AG20443 (cell line): Measurements from ENCODE around the gene CPA3.
A peak's percentile ranks its signal among the peaks of the same experiment; 100 is the strongest.

Source experiments
- DNase-seq: peaks from one replicate; pipeline ENCODE4 v3.0.0; 2012; ENCODE audit warnings: low spot score, mixed read lengths

CPA3 gene

DNA sequence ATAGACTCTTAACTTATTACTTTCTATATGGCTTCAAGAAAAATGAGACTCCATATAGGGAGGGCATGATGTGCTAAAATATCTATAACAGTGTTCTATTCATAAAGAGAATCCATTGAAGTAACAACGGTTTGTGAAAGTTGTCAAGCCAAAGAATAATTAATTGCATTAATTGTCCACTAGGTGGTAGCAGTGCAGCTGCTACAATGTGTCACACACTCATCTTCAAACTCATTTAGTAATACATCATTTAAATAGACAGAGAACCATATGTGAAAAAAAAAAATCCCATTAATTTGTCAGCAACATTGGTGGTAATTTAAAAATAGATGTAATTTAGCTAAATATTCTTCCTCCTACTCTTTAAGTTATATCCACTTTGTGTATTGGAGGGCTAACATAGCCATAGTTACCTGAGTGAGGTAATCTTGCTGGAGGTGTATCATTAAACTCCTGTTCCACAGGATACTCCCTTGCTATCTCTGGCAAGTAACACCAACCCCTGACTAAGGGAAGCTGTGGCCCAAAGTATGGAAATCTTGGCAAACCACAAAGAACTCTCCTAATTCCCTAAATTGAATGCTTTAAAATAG is 3.7 kb upstream of the CPA3 start:
- peak; percentile 58 for DNase-seq

DNA sequence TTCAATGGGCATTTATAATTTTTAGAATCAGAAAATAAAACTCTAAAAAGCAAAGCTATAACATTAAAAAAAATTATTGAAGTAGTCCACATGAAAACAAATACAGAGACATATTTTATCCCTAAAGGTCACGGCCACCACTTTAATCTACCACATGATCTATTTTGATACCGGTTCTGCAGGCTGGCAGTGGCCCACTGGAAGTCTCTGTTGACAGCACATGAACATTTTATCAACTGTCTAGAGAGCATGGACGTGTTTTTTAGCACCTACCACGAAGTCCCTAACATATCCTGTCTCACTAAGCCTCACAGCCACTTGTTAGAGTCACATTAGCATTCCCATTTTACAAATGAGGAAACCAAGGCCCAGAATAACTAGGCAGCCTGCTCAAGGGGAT is 1.8 kb upstream of the CPA3 start:
- DNase-seq, result no peak

DNA sequence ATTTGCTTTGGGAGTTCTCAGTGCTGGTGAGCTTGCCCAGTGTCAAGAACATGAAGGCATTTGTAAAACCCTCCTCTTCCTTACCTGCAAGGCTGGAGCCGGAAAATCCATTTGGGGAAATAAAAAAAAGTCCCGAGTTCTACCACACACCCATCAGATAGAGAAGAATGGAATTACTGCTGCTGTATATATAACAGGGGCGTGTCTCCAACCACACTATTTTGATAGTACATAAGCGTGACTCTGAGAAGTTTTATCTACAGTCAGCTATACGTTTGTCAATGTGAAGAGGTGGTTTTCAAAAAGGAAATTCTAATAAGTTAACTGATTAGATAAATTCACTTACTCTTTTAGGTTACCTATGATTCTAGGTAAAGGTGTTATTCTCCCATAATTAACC is 1.3 kb upstream of the CPA3 start:
- DNase-seq, result no peak

DNA sequence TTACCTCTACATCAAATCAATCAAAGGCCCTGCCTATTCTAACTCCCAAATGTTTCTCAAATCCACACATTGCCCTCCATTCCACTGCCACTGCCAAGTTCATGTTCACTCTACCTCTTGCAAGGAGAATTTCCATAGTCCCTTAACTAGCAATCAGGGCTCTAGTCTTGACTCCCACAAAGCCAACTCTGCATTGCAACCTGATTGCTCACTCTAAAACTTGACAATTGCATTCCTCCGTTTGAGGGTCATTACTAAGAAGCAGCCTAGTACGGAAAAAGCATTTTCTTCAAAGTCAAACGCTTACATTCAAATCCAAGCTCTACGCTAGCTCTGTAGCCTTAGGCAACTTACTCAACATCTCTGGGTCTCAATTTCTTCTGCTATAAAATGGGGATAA is 1.2 kb downstream of the CPA3 start:
- peak; percentile 52 for DNase-seq

DNA sequence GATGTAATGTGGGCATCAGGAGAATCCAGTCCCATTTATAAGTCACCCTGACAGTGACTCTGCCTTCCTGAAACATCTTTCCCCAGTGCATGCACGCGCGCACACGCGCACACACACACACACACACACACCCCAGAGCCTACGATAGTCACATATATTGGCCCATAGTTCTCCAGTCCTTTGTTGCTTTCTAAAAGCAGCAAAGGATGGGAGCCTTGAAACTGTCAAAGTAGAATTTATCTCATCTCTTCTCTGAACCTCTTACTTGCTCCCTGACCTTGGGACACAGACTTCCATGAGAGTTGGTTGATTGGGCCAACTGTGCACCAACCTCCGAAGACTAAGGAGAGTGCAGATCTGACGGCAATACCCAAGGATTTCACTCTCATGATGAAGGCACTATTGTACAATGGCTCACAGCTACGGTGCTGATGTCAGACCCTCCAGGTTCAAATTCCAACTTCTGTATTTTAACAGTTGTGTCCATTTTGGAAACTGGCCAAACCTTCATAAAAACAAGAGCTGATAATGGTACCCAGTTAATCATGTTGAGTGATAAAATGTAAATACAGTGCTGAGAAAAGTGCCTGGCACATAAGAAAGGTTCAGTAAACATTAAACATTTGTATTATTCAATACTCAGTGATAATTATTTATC is 8.3 kb downstream of the CPA3 start:
- DNase-seq, result no peak

DNA sequence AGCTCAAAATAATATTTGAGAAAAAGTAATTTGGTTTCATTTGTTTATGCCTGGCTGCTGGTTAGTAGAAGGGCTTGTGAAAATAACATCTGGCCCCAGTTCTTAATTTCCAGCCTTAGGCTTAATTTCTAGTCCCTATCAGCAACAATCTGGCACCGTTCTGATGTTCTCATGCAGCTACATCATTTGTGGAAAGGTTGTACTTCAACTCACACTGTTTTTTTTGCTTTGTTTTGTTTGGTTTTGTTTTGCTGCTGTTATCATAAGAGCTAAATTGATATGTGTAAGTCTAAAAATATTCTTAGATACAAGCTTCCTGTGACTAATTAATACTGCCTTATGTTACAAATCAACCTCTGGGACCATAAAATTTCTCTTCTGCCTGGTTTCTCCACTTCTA is 8.9 kb downstream of the CPA3 start:
- DNase-seq, result no peak

DNA sequence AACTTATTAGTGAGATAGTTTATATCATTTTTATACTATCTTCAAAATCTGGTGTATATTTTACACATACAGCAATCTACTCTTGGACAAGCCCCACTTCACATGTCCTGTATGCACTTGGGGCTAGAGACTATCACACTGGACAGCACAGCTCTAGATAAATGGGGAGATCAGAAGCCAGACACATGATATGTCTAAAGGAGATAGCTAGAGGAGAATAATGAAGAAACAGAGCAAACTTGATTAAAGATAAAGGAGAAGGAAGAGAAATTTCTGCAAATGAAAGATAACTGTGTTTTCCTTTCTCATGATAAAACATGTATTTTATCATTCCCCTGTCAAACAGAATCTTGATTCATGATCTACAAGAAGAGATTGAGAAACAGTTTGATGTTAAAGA is 13.0 kb downstream of the CPA3 start:
- DNase-seq, result no peak

DNA sequence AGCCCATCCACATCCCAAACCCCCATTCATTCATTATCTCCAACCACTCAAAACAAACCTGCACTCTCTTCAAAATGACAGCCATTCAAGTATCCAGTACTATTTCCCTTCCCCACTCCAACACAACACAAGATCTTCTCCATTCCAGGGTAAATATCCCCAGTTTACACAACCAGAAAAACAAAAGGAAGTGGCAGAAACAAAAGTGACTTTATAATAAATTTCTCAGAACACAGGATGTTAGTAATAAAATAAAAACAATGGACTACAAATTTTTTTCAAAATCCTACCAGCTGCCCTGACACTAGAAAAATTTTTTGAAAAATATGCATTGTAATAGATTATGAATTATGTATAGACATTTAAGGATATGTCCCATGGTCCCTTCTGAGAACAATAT is 14.2 kb downstream of the CPA3 start:
- DNase-seq, result no peak

DNA sequence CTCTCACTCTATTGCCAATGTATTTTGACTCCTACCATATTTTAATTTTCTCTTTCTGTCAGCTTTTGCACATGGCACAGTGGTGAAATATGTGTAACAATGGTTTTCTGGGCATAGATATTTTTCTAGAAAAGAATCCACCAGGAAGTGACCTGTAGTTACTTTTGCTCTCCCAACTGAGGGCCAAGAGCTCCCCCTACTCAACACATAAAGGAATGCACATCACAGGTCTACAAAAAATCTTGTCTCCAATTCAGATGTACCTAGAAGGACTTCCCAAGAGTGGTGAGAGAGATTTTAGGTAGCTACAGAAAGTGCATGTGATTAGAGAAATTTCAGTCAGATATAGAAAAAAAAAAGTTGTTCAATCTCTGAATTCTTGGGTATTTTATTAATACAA is 15.6 kb downstream of the CPA3 start:
- DNase-seq, result no peak

DNA sequence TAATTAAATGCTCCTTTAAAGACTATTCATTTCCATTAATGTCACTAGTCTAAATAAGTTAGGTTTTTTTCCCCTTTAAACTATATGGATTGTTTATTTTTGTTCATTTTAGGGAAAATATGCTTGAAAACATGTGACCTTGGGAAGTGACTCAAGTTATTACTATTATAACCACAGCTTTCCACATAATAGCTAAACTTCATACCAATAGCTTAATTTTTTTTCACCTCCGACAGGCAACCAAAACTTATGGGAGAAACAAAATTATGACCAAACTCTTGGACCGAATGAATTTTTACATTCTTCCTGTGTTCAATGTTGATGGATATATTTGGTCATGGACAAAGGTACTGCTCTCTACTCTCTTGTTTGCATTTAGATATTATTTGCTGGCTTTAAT is 16.2 kb downstream of the CPA3 start:
- DNase-seq, result no peak

DNA sequence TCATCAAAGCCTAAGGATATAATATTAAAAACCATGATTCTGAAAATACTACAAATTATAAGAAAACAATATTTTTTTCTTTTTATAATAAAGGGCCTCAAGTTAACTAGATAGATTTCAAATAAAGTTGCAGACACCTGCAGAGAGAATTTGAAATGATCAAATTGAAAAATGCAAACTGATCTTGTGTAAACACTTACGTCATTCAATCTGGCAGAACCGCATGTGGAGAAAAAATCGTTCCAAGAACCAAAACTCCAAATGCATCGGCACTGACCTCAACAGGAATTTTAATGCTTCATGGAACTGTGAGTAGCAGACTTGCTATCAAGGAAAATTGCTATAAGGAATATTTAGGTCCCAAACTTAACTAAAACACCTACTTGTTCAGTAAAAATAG is 17.2 kb downstream of the CPA3 start:
- DNase-seq, result peak; percentile 37

DNA sequence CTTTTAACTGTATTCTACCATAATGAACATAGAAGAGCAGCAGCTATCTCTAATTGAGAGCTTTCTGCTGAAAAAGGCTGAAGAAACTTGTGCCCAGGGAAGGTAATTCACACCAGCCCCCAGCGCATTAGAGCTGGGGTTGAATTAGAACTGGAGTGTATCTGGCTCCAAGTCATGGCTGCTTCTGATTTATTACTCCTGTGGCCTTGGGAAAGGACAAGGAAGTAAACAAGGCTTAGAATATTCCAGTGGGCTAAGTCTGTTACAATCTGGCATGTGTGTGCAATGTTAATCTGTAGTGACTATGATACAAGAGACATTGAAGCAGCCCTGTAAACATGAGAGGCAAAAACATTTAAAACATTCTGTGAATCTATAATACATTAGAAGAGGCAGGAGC is 18.1 kb downstream of the CPA3 start:
- no peak for DNase-seq

DNA sequence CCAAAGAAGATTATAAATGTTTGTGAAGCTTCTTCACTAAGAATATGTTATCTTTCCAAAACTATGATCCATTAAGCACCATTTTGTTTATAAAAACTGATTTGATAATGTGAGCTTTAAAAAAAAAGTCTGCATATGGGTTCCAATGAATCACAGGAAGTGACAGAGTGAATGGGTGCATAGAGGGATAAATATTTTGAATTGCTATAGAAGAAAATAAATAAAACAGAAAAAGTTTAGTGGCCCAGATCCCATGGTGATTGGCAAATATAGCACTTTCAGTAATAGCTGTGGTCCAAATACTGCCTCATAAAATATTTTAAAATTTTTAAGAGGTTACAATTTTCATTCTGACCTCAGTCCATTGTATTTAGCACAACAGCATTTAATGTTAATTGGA is 19.2 kb downstream of the CPA3 start:
- no peak for DNase-seq

DNA sequence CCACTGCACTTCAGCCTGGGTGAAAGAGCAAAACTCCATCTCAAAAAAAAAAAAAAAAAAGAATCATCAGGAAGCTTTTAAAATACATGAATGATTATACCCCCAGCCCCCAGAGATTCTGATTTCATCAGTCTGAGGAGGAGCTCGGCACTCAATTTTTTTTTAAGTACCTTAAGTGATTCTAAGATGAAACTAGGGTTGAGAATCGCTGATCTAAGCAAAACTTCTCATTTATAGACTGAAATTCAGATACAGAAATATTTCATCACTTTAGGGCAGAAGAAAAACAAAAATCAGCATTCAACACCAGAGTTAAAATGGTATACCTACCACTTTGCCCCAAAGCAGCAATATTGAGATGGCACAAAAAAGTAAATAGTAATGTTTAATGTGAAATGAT is 24.7 kb downstream of the CPA3 start:
- DNase-seq, result no peak

DNA sequence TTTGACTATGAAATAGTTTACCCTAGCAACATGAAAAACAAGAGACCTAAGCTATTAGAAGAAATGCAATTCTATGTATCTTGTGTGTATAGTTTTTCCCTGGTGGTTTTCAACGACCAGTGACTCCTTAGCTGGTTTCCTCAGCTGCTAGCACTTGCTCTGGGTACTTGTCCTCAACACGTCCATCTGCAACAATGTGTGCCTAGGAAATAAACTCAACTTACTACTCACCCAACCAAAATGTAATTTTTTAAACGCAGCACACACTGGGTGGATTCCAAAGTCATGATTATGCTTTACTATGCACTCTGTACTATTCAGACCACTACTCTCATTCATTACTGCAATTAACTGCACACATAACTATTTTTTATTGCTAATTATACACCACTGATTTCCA is 31.0 kb downstream of the CPA3 start:
- DNase-seq, result no peak

DNA sequence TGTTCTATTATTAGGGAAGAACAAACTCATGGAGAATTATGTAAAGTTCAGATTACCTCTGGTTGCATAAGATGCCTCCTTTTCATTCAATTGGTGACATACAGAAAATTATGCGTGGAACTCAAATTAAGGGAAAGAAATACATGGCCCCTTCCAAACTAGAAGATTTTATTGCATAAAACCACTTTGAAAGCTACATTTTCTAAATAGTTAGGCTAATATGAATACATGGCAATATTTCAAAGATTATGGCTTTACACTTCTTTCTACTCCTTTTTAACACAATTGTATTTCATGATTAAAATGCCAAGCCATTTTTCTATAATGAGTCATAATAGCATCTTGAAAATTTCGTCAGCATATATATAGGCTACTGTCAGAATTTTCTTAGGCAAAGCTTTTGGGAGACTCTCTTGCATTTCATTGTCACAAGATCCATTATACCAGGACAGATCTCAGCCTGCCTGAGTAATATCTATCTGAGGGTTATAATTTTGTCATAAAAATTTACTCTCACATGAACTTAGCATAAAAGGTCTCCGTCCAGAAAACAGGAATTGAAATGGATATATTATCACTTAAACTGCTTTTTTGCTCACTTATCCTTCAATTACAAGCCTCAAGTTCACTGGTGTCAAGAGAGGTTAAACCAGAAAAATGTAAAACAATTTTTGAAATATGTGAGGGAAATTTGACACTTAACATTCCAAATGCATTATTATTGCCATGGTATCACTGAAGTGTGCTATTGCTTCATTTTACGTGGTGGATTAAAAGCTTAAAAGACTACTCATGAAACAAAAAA is 37.1 kb downstream of the CPA3 start:
- peak; percentile 43 for DNase-seq

DNA sequence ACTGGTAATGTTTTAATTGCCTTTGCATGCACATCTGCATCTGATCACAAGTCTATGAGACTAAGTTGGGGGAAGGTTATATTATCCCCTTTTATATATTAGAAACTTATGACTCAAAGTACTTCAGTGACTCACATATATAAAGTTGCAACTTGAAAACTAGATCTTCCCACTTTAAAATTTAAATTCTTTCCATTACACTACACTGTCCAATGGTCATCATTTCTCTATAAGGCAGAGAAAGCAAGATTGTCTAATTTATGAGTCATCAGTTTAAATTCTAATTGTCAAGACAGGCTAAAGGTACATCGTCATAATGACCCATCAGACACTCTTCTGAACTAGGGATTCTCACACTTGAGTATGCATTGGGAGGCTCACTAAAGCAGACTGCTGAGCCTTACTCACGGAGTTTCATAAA is 37.9 kb downstream of the CPA3 start:
- DNase-seq, result peak; percentile 17

DNA sequence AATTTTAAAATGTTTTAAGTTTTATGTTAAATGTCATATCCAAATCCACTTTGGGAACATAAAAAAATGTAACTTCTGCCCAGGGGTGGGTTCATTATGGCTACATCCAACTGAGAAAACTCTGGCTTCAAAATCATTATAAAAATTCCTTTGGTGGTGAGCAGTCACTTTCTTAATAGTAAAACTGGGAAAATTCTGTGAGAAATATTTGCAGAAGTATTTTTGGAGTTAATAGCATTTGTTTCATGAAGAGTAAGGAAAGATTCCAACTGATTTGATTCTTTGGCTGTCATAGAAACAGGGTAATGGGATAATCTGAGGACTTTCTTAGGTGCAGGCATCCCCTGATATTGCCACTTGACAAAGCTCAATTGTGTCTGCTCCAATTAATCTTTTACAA is 38.8 kb downstream of the CPA3 start:
- no peak for DNase-seq

DNA sequence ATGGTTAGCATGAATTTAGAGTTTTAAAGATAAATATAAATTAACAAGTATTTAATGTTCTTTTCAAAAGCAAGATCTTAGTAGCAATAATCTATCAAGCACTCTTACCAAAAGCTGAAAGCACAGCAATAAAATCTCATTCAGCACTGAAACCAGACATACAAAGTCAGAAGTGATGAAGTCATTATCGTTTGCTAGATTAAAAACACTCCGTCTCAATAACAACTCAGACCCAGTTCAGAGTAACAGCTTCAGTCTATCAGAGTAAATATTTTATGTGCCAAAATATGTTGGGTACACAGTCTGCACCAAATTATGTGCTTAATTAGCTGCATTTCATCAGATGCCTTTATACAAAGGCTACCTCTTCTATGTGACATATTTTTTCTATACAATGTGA is 41.6 kb downstream of the CPA3 start:
- DNase-seq, result peak; percentile 13

DNA sequence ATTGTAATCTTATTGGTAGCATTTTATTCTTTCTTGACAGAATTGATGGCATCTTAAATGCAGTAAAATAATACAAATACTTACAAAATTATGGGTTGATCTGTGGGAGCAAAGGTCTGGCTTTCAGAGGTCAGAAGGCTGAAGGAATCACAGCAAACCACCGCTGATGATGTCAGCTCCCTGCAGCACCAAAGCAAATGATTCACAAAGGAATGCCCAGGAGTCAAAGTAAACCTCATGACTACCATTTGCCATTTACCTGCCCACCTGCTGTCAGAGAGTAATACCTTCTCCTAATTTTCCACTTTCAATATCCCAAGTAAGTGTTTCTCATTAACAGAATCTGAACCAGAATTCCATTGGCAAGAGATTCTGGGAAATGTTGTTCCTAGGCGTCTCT is 46.1 kb downstream of the CPA3 start:
- no peak for DNase-seq

DNA sequence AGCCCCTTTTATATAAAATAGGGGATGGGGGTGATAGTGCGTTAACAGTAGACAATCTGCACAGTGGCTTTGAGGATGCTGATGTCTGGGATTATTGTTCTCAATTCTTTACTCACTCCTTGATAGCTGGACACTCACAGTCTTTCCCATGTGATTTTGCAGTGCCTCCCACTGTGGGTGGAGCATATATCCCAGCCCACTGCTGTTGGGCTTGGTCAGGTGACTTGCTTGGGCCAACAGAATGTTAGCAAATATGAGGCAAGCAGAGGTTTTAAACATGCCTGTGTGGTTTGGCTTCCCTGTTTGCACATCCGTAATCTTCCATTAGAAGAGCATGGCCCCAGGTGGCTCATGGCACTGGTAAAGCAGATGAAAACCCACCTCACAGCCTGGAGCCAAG is 46.5 kb downstream of the CPA3 start:
- no peak for DNase-seq

DNA sequence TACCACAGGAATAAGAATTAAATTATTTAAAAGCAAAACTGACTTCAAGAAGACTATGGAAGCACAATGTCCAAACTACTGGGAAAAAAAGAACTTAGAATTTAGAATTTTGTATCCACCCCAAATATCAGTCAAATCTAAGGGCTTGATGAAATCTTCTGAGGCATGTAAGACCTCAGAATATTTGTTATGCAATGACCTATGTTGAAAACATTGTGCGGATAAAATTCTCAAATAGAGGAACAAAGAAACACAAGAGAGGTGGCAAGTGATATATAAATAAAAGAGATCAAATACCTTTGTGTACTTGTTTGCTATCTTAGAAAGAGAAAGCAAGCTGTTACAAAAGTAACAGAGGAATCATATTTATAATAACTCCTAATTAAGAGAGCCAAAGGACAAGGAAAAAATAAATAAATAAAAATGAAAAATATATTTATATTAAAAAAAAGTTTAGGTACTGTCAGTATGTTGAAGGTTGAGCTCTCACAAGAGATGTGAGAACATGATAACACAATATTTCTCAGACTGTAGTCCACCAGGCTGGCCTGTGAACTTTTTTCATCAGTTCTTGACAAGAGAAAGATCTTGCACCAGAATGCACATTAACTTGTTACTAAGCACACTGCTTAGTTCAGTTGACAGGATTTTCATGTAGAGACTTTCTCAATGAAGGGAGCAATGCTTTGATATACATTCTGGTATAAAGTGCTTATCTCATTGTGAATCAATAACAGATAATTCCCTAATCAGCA is 50.0 kb downstream of the CPA3 start:
- no peak for DNase-seq

DNA sequence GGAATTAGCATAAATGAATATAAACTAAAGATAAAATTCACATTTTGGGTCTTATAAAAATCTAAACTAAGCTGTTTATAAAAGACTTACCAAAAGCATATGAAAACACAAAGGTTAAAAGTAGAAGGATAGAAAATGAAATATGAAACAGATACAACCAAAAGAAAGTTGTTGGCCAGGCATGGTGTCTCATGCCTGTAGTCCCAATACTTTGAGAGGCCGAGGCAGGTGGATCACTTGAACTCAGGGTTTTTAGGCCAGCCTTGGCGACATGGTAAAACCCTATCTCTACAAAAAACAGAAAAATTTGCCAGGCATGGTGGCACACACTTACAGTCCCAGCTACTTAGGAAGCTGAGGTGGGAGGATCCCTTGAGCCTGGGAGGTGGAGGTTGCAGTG is 51.0 kb downstream of the CPA3 start:
- DNase-seq, result no peak
